DND-41 (cell line): ENCODE results near the gene BICDL2.
"Not testable (repeated sequence)": the region's sequence is repeated elsewhere in the genome, so short reads cannot be mapped to it uniquely, and the experiment has no call there.

Source experiments
- ATAC-seq: fragments of 200-7000 bp; cut with Tn5 transposase; 3 replicates; pipeline ENCODE4 v1.9.1; 2021; ENCODE audit warnings: low read depth; ENCODE audit not compliant: insufficient read depth
- DNase-seq: peaks from one replicate; pipeline ENCODE4 v3.0.0-alpha.2; 2020
- H2AFZ ChIP-seq: 2 replicates; pipeline ENCODE4 v1.6.0; 2012; ENCODE audit warnings: low read depth, low read length
- H3K27ac ChIP-seq: 2 replicates; pipeline ENCODE4 v1.5.1; 2012; ENCODE audit warnings: low read length, inconsistent platforms
- H3K27me3 ChIP-seq: fragments of 200-600 bp; sonication (generic); 2 replicates; pipeline ENCODE4 v1.6.0; 2012; ENCODE audit warnings: low read length, mild to moderate bottlenecking, inconsistent platforms; ENCODE audit not compliant: insufficient read depth, poor library complexity
- H3K36me3 ChIP-seq: 2 replicates; pipeline ENCODE4 v1.5.1; 2012; ENCODE audit warnings: low read length, inconsistent platforms; ENCODE audit not compliant: insufficient read depth
- H3K4me1 ChIP-seq: 2 replicates; pipeline ENCODE4 v1.5.1; 2012; ENCODE audit warnings: mild to moderate bottlenecking, low read length; ENCODE audit not compliant: insufficient read depth
- H3K4me2 ChIP-seq: 2 replicates; pipeline ENCODE4 v1.6.0; 2012; ENCODE audit warnings: mild to moderate bottlenecking, moderate library complexity, low read length, inconsistent platforms; ENCODE audit not compliant: insufficient read depth
- H3K4me3 ChIP-seq, 2 experiments: fragments of 200-600 bp in 1 of 2; shearing (Covaris generic) in 1 of 2; 2 replicates each; pipeline ENCODE4 v1.5.1; 2012 to 2016; ENCODE audit warnings: inconsistent platforms in 2 of 2, low read length in 2 of 2, mild to moderate bottlenecking in 2 of 2, low read depth in 1 of 2, moderate library complexity in 1 of 2
- H3K79me2 ChIP-seq: 2 replicates; pipeline ENCODE4 v1.6.0; 2012; ENCODE audit warnings: low read length, inconsistent platforms; ENCODE audit not compliant: insufficient read depth
- H3K9ac ChIP-seq: 2 replicates; pipeline ENCODE4 v1.6.0; 2012; ENCODE audit warnings: low read depth, mild to moderate bottlenecking, inconsistent platforms, low read length, moderate library complexity
- H3K9me3 ChIP-seq: 2 replicates; pipeline ENCODE4 v1.5.1; 2012; ENCODE audit warnings: low read length, moderate library complexity, mild to moderate bottlenecking, inconsistent platforms; ENCODE audit not compliant: insufficient read depth, severe bottlenecking
- H4K20me1 ChIP-seq: 2 replicates; pipeline ENCODE4 v1.6.0; 2012; ENCODE audit warnings: low read length; ENCODE audit not compliant: insufficient read depth
- EZH2 ChIP-seq: IDR thresholded peaks from 3 replicates; pipeline ENCODE4 v1.6.1; 2012; ENCODE audit warnings: borderline replicate concordance, low read depth, mild to moderate bottlenecking, moderate library complexity, low read length, inconsistent platforms; ENCODE audit not compliant: severe bottlenecking
- TF ChIP-seq, protein P1 (sequence below): IDR thresholded peaks from 2 replicates; pipeline ENCODE4 v1.5.1; 2012; ENCODE audit warnings: borderline replicate concordance, low read length, moderate library complexity, mild to moderate bottlenecking; ENCODE audit not compliant: poor library complexity, severe bottlenecking; ENCODE audit errors: extremely low read depth

Gene BICDL2

DNA sequence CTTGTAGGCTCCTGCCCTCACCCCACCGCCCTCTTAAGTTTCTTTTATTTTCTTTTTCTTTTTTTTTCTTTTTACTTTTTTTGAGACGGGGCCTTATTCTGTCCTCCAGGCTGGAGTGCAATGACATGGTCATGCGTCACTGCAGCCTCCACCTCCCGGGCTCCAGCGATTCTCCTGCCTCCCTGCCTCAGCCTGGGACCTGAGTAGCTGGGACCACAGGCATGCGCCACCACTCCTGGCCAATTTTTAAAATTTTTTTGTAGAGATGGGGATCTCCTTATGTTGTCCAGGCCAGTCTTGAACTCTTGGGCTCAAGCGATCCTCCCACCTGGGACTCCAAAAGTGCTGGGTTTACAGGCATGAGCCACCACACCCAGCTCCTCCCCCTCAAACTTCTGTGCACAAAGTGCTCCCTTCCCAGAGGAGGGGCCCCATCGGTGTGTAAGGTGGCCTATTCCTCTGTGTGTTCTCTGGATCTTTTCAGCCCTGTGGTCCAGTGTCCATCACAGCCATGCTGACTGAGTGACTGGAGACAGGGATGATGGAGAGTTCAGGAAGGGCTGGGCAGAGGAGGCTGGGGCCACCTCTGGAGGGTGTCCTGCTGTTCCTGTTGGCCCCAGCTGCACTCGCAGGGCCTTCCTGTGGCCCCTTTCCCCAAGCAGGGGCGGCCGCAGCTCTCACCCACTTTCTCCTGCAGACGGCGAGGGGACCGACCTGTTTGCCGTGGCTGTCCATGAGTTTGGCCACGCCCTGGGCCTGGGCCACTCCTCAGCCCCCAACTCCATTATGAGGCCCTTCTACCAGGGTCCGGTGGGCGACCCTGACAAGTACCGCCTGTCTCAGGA, 19.8 kb upstream of the BICDL2 start:
- H3K27ac ChIP-seq, result no peak overlapping the region
- H3K4me3 ChIP-seq, result no peak overlapping the region
- H3K9ac ChIP-seq, result peak overlapping the region; percentile 83; the same call in 1 of the 2 replicates
- H3K79me2 ChIP-seq, result peaks cover 23% of the 10 kb centered on the region
- no peak for TF ChIP-seq EZH2
- TF ChIP-seq, protein P1, sequence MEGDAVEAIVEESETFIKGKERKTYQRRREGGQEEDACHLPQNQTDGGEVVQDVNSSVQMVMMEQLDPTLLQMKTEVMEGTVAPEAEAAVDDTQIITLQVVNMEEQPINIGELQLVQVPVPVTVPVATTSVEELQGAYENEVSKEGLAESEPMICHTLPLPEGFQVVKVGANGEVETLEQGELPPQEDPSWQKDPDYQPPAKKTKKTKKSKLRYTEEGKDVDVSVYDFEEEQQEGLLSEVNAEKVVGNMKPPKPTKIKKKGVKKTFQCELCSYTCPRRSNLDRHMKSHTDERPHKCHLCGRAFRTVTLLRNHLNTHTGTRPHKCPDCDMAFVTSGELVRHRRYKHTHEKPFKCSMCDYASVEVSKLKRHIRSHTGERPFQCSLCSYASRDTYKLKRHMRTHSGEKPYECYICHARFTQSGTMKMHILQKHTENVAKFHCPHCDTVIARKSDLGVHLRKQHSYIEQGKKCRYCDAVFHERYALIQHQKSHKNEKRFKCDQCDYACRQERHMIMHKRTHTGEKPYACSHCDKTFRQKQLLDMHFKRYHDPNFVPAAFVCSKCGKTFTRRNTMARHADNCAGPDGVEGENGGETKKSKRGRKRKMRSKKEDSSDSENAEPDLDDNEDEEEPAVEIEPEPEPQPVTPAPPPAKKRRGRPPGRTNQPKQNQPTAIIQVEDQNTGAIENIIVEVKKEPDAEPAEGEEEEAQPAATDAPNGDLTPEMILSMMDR, result no peak
- peaks cover 37% of the 10 kb centered on the region for H3K36me3 ChIP-seq
- no peak overlapping the region for H2AFZ ChIP-seq
- no peaks in the 10 kb centered on the region for H3K27me3 ChIP-seq
- H3K9me3 ChIP-seq, result no peaks in the 10 kb centered on the region
- H3K4me2 ChIP-seq, result no peak overlapping the region
- DNase-seq, result no peak
- ATAC-seq, result no peak
- peaks cover 39% of the 10 kb centered on the region for H3K4me1 ChIP-seq
- peaks cover 15% of the 10 kb centered on the region; the same call in 1 of the 2 replicates for H4K20me1 ChIP-seq

DNA sequence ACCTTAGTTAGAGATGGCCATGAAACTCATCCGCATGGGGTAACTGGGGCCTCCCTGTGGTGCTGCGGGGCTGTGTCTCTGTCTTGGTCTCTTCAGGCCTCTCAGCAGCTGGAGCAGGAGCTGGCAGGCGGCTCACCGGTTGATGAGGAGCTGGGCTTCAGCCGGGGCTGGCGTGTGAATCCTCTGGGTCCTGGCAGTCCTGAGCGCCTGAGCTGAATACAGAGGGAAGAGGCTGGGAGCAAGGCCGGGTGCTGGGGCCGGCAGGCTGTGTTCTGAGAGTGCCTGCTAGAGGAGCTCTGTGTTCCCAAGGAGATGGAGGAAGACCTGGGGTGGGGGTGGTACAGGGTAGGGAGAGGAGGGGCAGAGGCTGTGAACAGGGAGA, 19.0 kb upstream of the BICDL2 start:
- Histone ChIP-seq H3K36me3 (peaks cover 37% of the 10 kb centered on the region), H4K20me1 (peaks cover 15% of the 10 kb centered on the region; the same call in 1 of the 2 replicates), H3K4me1 (peaks cover 39% of the 10 kb centered on the region), H3K79me2 (peaks cover 23% of the 10 kb centered on the region)
- H2AFZ ChIP-seq, H3K27me3 ChIP-seq, DNase-seq, H3K9me3 ChIP-seq, H3K4me3 ChIP-seq, H3K4me2 ChIP-seq, H3K27ac ChIP-seq, H3K9ac ChIP-seq, ATAC-seq: not testable (repeated sequence)

DNA sequence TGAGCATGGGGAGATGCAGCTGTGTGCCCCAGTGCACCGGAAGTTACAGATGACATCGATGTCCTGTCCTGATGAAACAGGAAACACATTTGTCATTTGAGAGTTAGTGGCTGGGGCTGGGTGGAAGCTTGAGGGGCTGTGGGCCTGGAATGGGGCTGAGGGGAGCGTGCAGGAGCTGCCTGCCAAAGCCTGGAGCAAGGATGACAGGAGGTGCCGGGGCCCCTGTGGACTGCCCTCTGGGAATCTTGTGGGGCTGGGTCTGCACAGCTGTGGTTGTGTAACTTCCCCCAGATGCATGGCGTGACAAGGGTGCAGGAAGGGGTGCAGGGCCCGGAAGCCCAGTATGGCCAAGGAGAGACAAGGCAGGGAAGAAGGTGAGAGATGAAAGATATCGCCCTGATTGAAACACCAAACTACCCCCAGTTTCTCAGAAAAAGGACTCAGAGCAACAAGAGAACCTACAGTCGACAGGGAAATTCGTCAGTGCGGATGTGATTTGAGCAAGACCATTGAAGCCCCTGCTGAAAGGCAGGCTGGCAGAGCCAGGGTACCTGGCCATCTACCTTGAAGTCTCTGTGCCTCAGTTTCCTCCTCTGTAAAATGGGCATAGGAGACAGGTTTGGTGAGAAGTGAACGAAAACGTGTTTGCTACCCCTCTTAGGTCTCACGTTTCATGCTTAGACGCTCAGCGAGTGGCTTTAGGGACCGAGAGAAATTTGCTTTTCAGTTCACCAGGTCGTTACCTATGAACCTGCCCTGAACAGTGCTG, 18.4 kb upstream of the BICDL2 start:
- H3K4me1 ChIP-seq, result peaks cover 36% of the 10 kb centered on the region
- H2AFZ ChIP-seq, result no peak overlapping the region
- no peaks in the 10 kb centered on the region for H3K27me3 ChIP-seq
- DNase-seq, result no peak
- TF ChIP-seq, protein P1, result no peak
- TF ChIP-seq EZH2, result no peak
- H3K4me2 ChIP-seq, result no peak overlapping the region
- H3K79me2 ChIP-seq, result peaks cover 23% of the 10 kb centered on the region
- peaks cover 15% of the 10 kb centered on the region; the same call in 1 of the 2 replicates for H4K20me1 ChIP-seq
- no peak overlapping the region for H3K4me3 ChIP-seq
- H3K27ac ChIP-seq, result no peak overlapping the region
- peaks cover 37% of the 10 kb centered on the region for H3K36me3 ChIP-seq
- no peaks in the 10 kb centered on the region for H3K9me3 ChIP-seq
- no peak overlapping the region for H3K9ac ChIP-seq
- no peak for ATAC-seq

DNA sequence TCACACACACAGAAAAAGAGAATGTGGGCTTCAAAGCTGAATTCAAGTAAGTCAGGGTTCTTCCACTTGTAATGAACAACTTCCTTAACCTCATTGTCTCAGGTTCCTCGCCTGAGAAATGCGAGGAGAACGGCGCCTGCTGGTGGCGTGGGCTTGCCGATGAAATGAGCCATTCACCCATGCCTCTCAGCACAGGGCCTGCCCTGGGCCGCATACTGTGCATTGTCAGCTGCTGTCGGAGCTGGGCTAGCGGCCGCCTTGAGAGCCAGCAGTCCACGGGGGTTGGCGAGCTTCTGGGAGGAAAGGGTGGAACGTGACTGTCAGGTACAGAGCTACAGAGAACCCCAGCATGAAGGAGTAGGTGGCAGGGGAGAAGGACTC, 16.6 kb upstream of the BICDL2 start:
- H3K4me1 ChIP-seq, result peaks cover 24% of the 10 kb centered on the region
- ATAC-seq, DNase-seq, H3K9me3 ChIP-seq, H2AFZ ChIP-seq, H3K27me3 ChIP-seq, H3K4me3 ChIP-seq, H3K4me2 ChIP-seq: not testable (repeated sequence)
- H3K9ac ChIP-seq, result peak overlapping the region; percentile 18; the same call in 1 of the 2 replicates
- peaks cover 15% of the 10 kb centered on the region for H3K79me2 ChIP-seq
- H3K36me3 ChIP-seq, result peaks cover 35% of the 10 kb centered on the region
- H3K27ac ChIP-seq, result peak overlapping the region; percentile 72
- TF ChIP-seq, protein P1, result peak; percentile 18
- H4K20me1 ChIP-seq, result peaks cover 15% of the 10 kb centered on the region; the same call in 1 of the 2 replicates

DNA sequence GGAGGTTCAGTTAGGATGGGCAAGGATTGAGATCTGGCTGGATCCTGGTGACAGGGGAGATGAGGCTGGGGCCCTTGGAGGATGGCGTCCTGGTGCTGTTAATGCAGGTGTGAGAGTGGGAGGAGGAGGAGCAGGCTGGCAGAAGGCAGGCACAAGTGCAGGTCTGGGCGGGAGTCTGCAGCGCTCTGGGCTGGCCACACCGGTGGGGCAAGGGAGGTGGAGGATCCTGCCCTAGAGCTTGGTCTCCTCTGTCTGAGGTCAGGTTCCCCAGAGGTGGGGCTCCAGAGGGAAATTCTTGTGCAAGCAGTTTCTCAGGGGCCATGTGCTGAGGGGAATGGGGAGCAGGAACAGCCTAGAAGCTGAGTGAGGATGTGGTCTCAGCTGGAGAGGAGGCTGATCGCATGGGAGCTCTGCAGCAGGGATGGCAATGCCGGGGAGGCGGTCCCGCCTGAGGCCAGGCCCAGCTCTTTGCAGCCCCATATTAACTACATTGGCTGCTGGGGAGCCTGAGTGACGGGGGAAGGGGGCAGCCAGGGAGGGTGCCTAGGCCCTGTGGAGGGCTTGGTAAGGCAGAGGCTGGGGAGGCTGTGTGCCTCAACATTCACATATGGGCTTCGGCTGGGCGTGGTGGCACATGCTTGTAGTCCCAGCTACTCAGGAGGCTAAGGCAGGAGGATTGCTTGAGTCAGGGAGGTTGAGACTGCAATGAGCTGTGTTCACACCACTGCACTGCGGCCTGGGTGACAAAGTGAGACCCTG, 16.0 kb upstream of the BICDL2 start:
- H4K20me1 ChIP-seq, result peaks cover 14% of the 10 kb centered on the region; the same call in 1 of the 2 replicates
- ATAC-seq, result peak; percentile 89
- H3K9ac ChIP-seq, result peak overlapping the region; percentile 18; the same call in 1 of the 2 replicates
- not testable (repeated sequence) for H3K9me3 ChIP-seq, H3K4me2 ChIP-seq, H3K79me2 ChIP-seq, H3K27me3 ChIP-seq, H3K4me3 ChIP-seq, H2AFZ ChIP-seq
- peak; percentile 76 for DNase-seq
- H3K4me1 ChIP-seq, result peaks cover 19% of the 10 kb centered on the region
- peaks cover 32% of the 10 kb centered on the region for H3K36me3 ChIP-seq
- H3K27ac ChIP-seq, result peak overlapping the region; percentile 72
